H9 (cell line): ENCODE measurements around the gene PLA1A. TPM values are rescaled to one million over a fixed set of nuclear protein-coding genes. Genes with fewer than 3 reads are reported as not detected.
"Not testable (repeated sequence)": the region's sequence is repeated elsewhere in the genome, so short reads cannot be mapped to it uniquely, and the experiment has no call there.

Source experiments
- DNase-seq: peaks from one replicate; pipeline ENCODE4 v3.0.0-alpha.2; 2017
- H2AFZ ChIP-seq: one replicate; pipeline ENCODE4 v1.6.1; 2013; ENCODE audit warnings: mild to moderate bottlenecking, low read length, control low read depth, moderate library complexity
- H2AK5ac ChIP-seq: 2 replicates; pipeline ENCODE4 v1.6.1; 2013; ENCODE audit warnings: low read length, control low read depth, mixed read lengths; ENCODE audit not compliant: insufficient read length
- H2BK120ac ChIP-seq: one replicate; pipeline ENCODE4 v1.6.1; 2013; ENCODE audit warnings: low read depth, mild to moderate bottlenecking, low read length, control low read depth, inconsistent platforms; ENCODE audit not compliant: poor library complexity, severe bottlenecking
- H2BK12ac ChIP-seq: 2 replicates; pipeline ENCODE4 v1.6.1; 2013; ENCODE audit warnings: low read length, control low read depth, mixed read lengths, low read depth; ENCODE audit not compliant: insufficient read length
- H2BK15ac ChIP-seq: 2 replicates; pipeline ENCODE4 v1.6.1; 2013; ENCODE audit warnings: low read depth, low read length, control low read depth
- H2BK20ac ChIP-seq: one replicate; pipeline ENCODE4 v1.6.1; 2013; ENCODE audit warnings: low read depth, mild to moderate bottlenecking, low read length, control low read depth, inconsistent platforms; ENCODE audit not compliant: poor library complexity, severe bottlenecking
- H2BK5ac ChIP-seq: 2 replicates; pipeline ENCODE4 v1.6.1; 2013; ENCODE audit warnings: low read length, control low read depth, mixed read lengths; ENCODE audit not compliant: insufficient read length
- H3K14ac ChIP-seq: 2 replicates; pipeline ENCODE4 v1.6.1; 2013; ENCODE audit warnings: low read length, control low read depth; ENCODE audit not compliant: insufficient read depth
- H3K18ac ChIP-seq: 2 replicates; pipeline ENCODE4 v1.6.1; 2013; ENCODE audit warnings: low read depth, mild to moderate bottlenecking, mixed read lengths, low read length, control low read depth; ENCODE audit not compliant: insufficient read length
- H3K23ac ChIP-seq: 2 replicates; pipeline ENCODE4 v1.6.1; 2013; ENCODE audit warnings: low read length, control low read depth, mixed read lengths, low read depth; ENCODE audit not compliant: insufficient read length
- H3K23me2 ChIP-seq: 2 replicates; pipeline ENCODE4 v1.6.1; 2013; ENCODE audit warnings: low read depth, mild to moderate bottlenecking, mixed read lengths, low read length, control low read depth; ENCODE audit not compliant: insufficient read length, poor library complexity, severe bottlenecking
- H3K27ac ChIP-seq: 2 replicates; pipeline ENCODE4 v1.5.1; 2013; ENCODE audit warnings: low read length, control low read depth, mixed read lengths, low read depth; ENCODE audit not compliant: insufficient read length
- H3K27me3 ChIP-seq: 2 replicates; pipeline ENCODE4 v1.6.1; 2013; ENCODE audit warnings: low read length, control low read depth, inconsistent platforms; ENCODE audit not compliant: insufficient read depth
- H3K4ac ChIP-seq: 2 replicates; pipeline ENCODE4 v1.6.1; 2013; ENCODE audit warnings: low read depth, mild to moderate bottlenecking, control low read depth, inconsistent platforms, low read length, moderate library complexity
- H3K4me1 ChIP-seq: 2 replicates; pipeline ENCODE4 v1.6.1; 2013; ENCODE audit warnings: low read length, control low read depth, inconsistent platforms; ENCODE audit not compliant: insufficient read depth
- H3K4me2 ChIP-seq: 2 replicates; pipeline ENCODE4 v1.6.1; 2013; ENCODE audit warnings: low read length, control low read depth, mixed read lengths; ENCODE audit not compliant: insufficient read length, insufficient read depth
- H3K56ac ChIP-seq: 2 replicates; pipeline ENCODE4 v1.6.1; 2013; ENCODE audit warnings: low read depth, mild to moderate bottlenecking, mixed read lengths, low read length, control low read depth; ENCODE audit not compliant: insufficient read length
- H3K79me1 ChIP-seq: 2 replicates; pipeline ENCODE4 v1.6.1; 2013; ENCODE audit warnings: low read depth, mild to moderate bottlenecking, moderate library complexity, low read length, control low read depth, inconsistent platforms; ENCODE audit not compliant: insufficient read depth, poor library complexity, severe bottlenecking
- H3K79me2 ChIP-seq: 2 replicates; pipeline ENCODE4 v1.6.1; 2013; ENCODE audit warnings: low read length, control low read depth, inconsistent platforms; ENCODE audit not compliant: insufficient read depth
- H3K9ac ChIP-seq: 2 replicates; pipeline ENCODE4 v1.6.1; 2013; ENCODE audit warnings: low read length, control low read depth, mixed read lengths; ENCODE audit not compliant: insufficient read length; ENCODE audit errors: extremely low read depth
- H3K9me3 ChIP-seq: one replicate; pipeline ENCODE4 v1.6.1; 2013; ENCODE audit warnings: low read depth, low read length, inconsistent platforms; ENCODE audit not compliant: control insufficient read depth
- H3T11ph ChIP-seq: one replicate; pipeline ENCODE4 v1.6.1; 2013; ENCODE audit warnings: mild to moderate bottlenecking, low read length, control low read depth, inconsistent platforms
- H4K20me1 ChIP-seq: one replicate; pipeline ENCODE4 v1.6.1; 2013; ENCODE audit not compliant: control insufficient read depth, insufficient read length, insufficient read depth
- H4K5ac ChIP-seq: 2 replicates; pipeline ENCODE4 v1.6.1; 2013; ENCODE audit warnings: low read depth, mild to moderate bottlenecking, mixed read lengths, low read length, control low read depth; ENCODE audit not compliant: insufficient read length
- H4K8ac ChIP-seq: replicated peaks from 2 replicates; pipeline ENCODE4 v1.6.1; 2013; ENCODE audit warnings: low read length, control low read depth, mixed read lengths, low read depth; ENCODE audit not compliant: insufficient read length
- H4K91ac ChIP-seq: 2 replicates; pipeline ENCODE4 v1.6.1; 2013; ENCODE audit warnings: low read depth, mild to moderate bottlenecking, moderate library complexity, mixed read lengths, low read length, control low read depth; ENCODE audit not compliant: insufficient read length
- H3K27ac Mint-ChIP-seq, 3 experiments: 2 replicates in 2 of 3; 3 replicates in 1 of 3; pipeline ENCODE4 v1.8.0; 2020 to 2021; ENCODE audit warnings: mixed read lengths in 3 of 3, mild to moderate bottlenecking in 1 of 3, moderate library complexity in 1 of 3
- H3K27me3 Mint-ChIP-seq: 2 replicates; pipeline ENCODE4 v1.8.0; 2021; ENCODE audit warnings: low read depth, mild to moderate bottlenecking, moderate library complexity, mixed read lengths
- H3K36me3 Mint-ChIP-seq, 3 experiments: 2 replicates in 2 of 3; 3 replicates in 1 of 3; pipeline ENCODE4 v1.8.0; 2020 to 2021; ENCODE audit warnings: low read depth in 3 of 3, mixed read lengths in 3 of 3; ENCODE audit not compliant: insufficient read depth in 1 of 3
- H3K4me1 Mint-ChIP-seq, 2 experiments: 2 replicates each; pipeline ENCODE4 v1.8.0; 2020; ENCODE audit warnings: mixed read lengths in 2 of 2
- H3K4me3 Mint-ChIP-seq, 2 experiments: 2 replicates in 1 of 2; 3 replicates in 1 of 2; pipeline ENCODE4 v1.8.0; 2020 to 2021; ENCODE audit warnings: mild to moderate bottlenecking in 2 of 2, mixed read lengths in 2 of 2, moderate library complexity in 1 of 2
- H3K9me3 Mint-ChIP-seq, 2 experiments: 2 replicates in 1 of 2; 3 replicates in 1 of 2; pipeline ENCODE4 v1.8.0; 2020; ENCODE audit warnings: mild to moderate bottlenecking in 2 of 2, mixed read lengths in 2 of 2, moderate library complexity in 1 of 2
- WGBS: extraction: QIAGEN DNeasy Blood & Tissue Kit; methylation state at CpG from one replicate; pipeline ENCODE4 v1.1.7; 2013; ENCODE audit warnings: missing lambda C conversion rate, low lambda C conversion rate, mixed read lengths; ENCODE audit not compliant: insufficient read length; ENCODE audit errors: extremely low coverage; 5-methylcytosine and 5-hydroxymethylcytosine counted together
- total RNA-seq: library from RNA; stranded (reverse); gene quantifications from 2 replicates; pipeline ENCODE4 v1.2.1, GENCODE V29; 2021
- TF ChIP-seq, protein P1 (sequence below): fragments of 200-600 bp; sonication (generic); conservative IDR thresholded peaks from 3 replicates; pipeline ENCODE4 v1.8.0; 2021; ENCODE audit warnings: antibody characterized with exemption, mild to moderate bottlenecking

PLA1A gene
- total RNA-seq, 1 experiment from 2014 or later = not detected

DNA sequence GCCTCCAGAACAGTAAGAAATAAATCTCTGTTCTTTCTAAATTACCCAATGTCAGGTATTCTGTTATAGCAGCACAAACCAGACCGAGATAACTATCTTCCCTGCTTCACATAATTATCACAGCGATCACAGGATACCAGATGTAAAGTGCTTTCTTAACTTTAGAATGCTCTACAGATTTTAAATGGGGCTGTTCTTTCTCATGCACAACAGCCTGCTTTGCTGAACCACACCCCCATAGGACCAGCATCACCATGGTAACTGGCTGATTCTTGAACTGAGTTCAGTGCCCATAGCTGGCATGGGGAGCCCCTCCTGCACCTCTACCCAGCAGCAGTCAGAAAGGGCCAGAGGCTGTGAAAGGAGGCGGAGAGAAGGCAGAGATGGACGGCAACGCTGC, 46.1 kb upstream of the PLA1A start:
- H2AFZ ChIP-seq = no peak overlapping the region

GRCh38 chr3:119552928-119553327, 44.8 kb upstream of the PLA1A start:
- not testable (repeated sequence) for H3K27ac ChIP-seq, H3K4me1 Mint-ChIP-seq, H2BK15ac ChIP-seq, H3K4ac ChIP-seq, H3K79me2 ChIP-seq, H2AFZ ChIP-seq, H3K9me3 ChIP-seq, H2BK5ac ChIP-seq, H3K56ac ChIP-seq, H4K5ac ChIP-seq, H2BK12ac ChIP-seq, H3K36me3 Mint-ChIP-seq, H3K18ac ChIP-seq, H4K91ac ChIP-seq, H2AK5ac ChIP-seq, DNase-seq, H4K20me1 ChIP-seq, H3K4me3 Mint-ChIP-seq, H3K27me3 Mint-ChIP-seq, H3K27me3 ChIP-seq, H3K4me1 ChIP-seq, H2BK120ac ChIP-seq, H3K79me1 ChIP-seq, H3K27ac Mint-ChIP-seq, H3K23ac ChIP-seq, H4K8ac ChIP-seq, H3K9ac ChIP-seq, H2BK20ac ChIP-seq, H3T11ph ChIP-seq, H3K9me3 Mint-ChIP-seq, H3K23me2 ChIP-seq, H3K14ac ChIP-seq, H3K4me2 ChIP-seq
- no CpG with 5 or more reads among the region's 6 CpGs for WGBS

More for the DNA sequence above, 46.1 kb upstream of the PLA1A start:
- no peak overlapping the region for H2BK20ac ChIP-seq
- no peak overlapping the region for H2BK15ac ChIP-seq
- H3K9ac ChIP-seq = no peak overlapping the region
- no peak overlapping the region for H3K4me2 ChIP-seq
- H3K4ac ChIP-seq = no peak overlapping the region
- TF ChIP-seq, protein P1, sequence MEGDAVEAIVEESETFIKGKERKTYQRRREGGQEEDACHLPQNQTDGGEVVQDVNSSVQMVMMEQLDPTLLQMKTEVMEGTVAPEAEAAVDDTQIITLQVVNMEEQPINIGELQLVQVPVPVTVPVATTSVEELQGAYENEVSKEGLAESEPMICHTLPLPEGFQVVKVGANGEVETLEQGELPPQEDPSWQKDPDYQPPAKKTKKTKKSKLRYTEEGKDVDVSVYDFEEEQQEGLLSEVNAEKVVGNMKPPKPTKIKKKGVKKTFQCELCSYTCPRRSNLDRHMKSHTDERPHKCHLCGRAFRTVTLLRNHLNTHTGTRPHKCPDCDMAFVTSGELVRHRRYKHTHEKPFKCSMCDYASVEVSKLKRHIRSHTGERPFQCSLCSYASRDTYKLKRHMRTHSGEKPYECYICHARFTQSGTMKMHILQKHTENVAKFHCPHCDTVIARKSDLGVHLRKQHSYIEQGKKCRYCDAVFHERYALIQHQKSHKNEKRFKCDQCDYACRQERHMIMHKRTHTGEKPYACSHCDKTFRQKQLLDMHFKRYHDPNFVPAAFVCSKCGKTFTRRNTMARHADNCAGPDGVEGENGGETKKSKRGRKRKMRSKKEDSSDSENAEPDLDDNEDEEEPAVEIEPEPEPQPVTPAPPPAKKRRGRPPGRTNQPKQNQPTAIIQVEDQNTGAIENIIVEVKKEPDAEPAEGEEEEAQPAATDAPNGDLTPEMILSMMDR = no peak
- Mint-ChIP-seq H3K27ac (no peak overlapping the region), H3K4me3 (no peak overlapping the region), H3K9me3 (no peaks in the 10 kb centered on the region), H3K36me3 (no peaks in the 10 kb centered on the region), H3K4me1 (peaks cover 3 to 10% of the 10 kb centered on the region in 2 experiments; a peak in 2 of 4 replicates), H3K27me3 (peaks cover 2% of the 10 kb centered on the region)
- H4K5ac ChIP-seq = no peak overlapping the region
- no peak overlapping the region for H3K14ac ChIP-seq
- H4K8ac ChIP-seq = no peak overlapping the region
- no peak overlapping the region for H2BK12ac ChIP-seq
- no peaks in the 10 kb centered on the region for H3K9me3 ChIP-seq
- H3K4me1 ChIP-seq = no peaks in the 10 kb centered on the region
- H3K27ac ChIP-seq = no peak overlapping the region
- no peaks in the 10 kb centered on the region for H3K79me2 ChIP-seq
- H3K18ac ChIP-seq = no peak overlapping the region
- no peak overlapping the region for H4K91ac ChIP-seq
- no peak overlapping the region for H3K56ac ChIP-seq
- H3K27me3 ChIP-seq = no peaks in the 10 kb centered on the region
- H2BK120ac ChIP-seq = no peak overlapping the region
- no peak overlapping the region for H2AK5ac ChIP-seq
- peak; percentile 30 for DNase-seq
- no peaks in the 10 kb centered on the region for H3K79me1 ChIP-seq
- no peak overlapping the region for H3T11ph ChIP-seq
- no CpG with 5 or more reads among the region's 5 CpGs for WGBS
- no peak overlapping the region for H2BK5ac ChIP-seq
- no peak overlapping the region for H3K23ac ChIP-seq
- no peaks in the 10 kb centered on the region for H3K23me2 ChIP-seq
- no peaks in the 10 kb centered on the region for H4K20me1 ChIP-seq
